Stimulated activated CD8-positive, alpha-beta memory T cell treated with anti-CD3 and anti-CD28 coated beads, Interleukin-4, amount 100 ng/mL, for 24 hours (primary cell): ENCODE measurements around the gene AAR2.

Source experiments
- DNase-seq: peaks from one replicate; pipeline ENCODE4 v3.0.0-alpha.2; 2020; ENCODE audit warnings: low read depth

The AAR2 gene

GRCh38 chr20:36235892-36236785, at the start of gene AAR2:
TSS of gene AAR2 (plus strand) at chr20:36236478. CDS start at chr20:36239869, 3,391 bp downstream.
- DNase-seq, result peak; percentile 70

- DNase-seq, result no peak
Observed at GRCh38 chr20:36193977-36194712, 42.1 kb upstream of the AAR2 start.

- DNase-seq, result no peak
Observed at GRCh38 chr20:36196676-36197075, 39.6 kb upstream of the AAR2 start.

GRCh38 chr20:36197271-36197670, 39.0 kb upstream of the AAR2 start:
- DNase-seq, result no peak

- peak; percentile 67 for DNase-seq
Observed at GRCh38 chr20:36199345-36200257, 36.7 kb upstream of the AAR2 start.

- DNase-seq, result no peak
Observed at GRCh38 chr20:36200451-36200850, 35.8 kb upstream of the AAR2 start.

- DNase-seq, result no peak
Observed at GRCh38 chr20:36201198-36201597, 35.1 kb upstream of the AAR2 start.

- DNase-seq, result peak; percentile 69
Observed at GRCh38 chr20:36202891-36203338, 33.4 kb upstream of the AAR2 start.

- no peak for DNase-seq
Observed at GRCh38 chr20:36203861-36204260, 32.4 kb upstream of the AAR2 start.

- no peak for DNase-seq
Observed at GRCh38 chr20:36205026-36205425, 31.3 kb upstream of the AAR2 start.

- DNase-seq, result no peak
Observed at GRCh38 chr20:36206068-36206467, 30.2 kb upstream of the AAR2 start.

- DNase-seq, result no peak
Observed at GRCh38 chr20:36206641-36207040, 29.6 kb upstream of the AAR2 start.

- DNase-seq, result no peak
Observed at GRCh38 chr20:36207602-36208001, 28.7 kb upstream of the AAR2 start.

GRCh38 chr20:36208257-36208656, 28.0 kb upstream of the AAR2 start:
- DNase-seq, result no peak

- no peak for DNase-seq
Observed at GRCh38 chr20:36210436-36211021, 25.7 kb upstream of the AAR2 start.

GRCh38 chr20:36213362-36213761, 22.9 kb upstream of the AAR2 start:
- DNase-seq, result no peak

- DNase-seq, result no peak
Observed at GRCh38 chr20:36214684-36215256, 21.5 kb upstream of the AAR2 start.

- DNase-seq, result no peak
Observed at GRCh38 chr20:36215778-36216177, 20.5 kb upstream of the AAR2 start.

GRCh38 chr20:36216314-36217025, 19.8 kb upstream of the AAR2 start:
- DNase-seq, result no peak

- no peak for DNase-seq
Observed at GRCh38 chr20:36217226-36217625, 19.1 kb upstream of the AAR2 start.
